Right kidney (tissue), 1 donor: Measurements from ENCODE around the gene ARHGDIA.

Source experiments
- DNase-seq: peaks from one replicate; pipeline ENCODE4 v3.0.0-alpha.2; 2016

The ARHGDIA gene

GRCh38 chr17:81824595-81824994 is 46.5 kb downstream of the ARHGDIA start:
- no peak for DNase-seq

- no peak for DNase-seq
These were observed 47.2 kb downstream of the ARHGDIA start for GRCh38 chr17:81823820-81824550.

GRCh38 chr17:81822996-81823819 is 47.9 kb downstream of the ARHGDIA start:
- DNase-seq, result no peak

- no peak for DNase-seq
These were observed 48.9 kb downstream of the ARHGDIA start for GRCh38 chr17:81822312-81822637.

GRCh38 chr17:81821603-81822311 is 49.4 kb downstream of the ARHGDIA start:
- DNase-seq, result no peak

- DNase-seq, result no peak
These were observed 50.0 kb downstream of the ARHGDIA start for GRCh38 chr17:81821147-81821546.

GRCh38 chr17:81819708-81820107 is 51.4 kb downstream of the ARHGDIA start:
- no peak for DNase-seq

GRCh38 chr17:81817758-81818147 is 53.4 kb downstream of the ARHGDIA start:
- no peak for DNase-seq
